H9 (cell line): ENCODE results near the gene LTA4H. TPM values are rescaled to one million over a fixed set of nuclear protein-coding genes. Genes with fewer than 3 reads are reported as not detected.

ENCODE experiments used
- DNase-seq: peaks from one replicate; pipeline ENCODE4 v3.0.0-alpha.2; 2017
- H2AFZ ChIP-seq: one replicate; pipeline ENCODE4 v1.6.1; 2013; ENCODE audit warnings: mild to moderate bottlenecking, low read length, control low read depth, moderate library complexity
- H2AK5ac ChIP-seq: 2 replicates; pipeline ENCODE4 v1.6.1; 2013; ENCODE audit warnings: low read length, control low read depth, mixed read lengths; ENCODE audit not compliant: insufficient read length
- H2BK120ac ChIP-seq: one replicate; pipeline ENCODE4 v1.6.1; 2013; ENCODE audit warnings: low read depth, mild to moderate bottlenecking, low read length, control low read depth, inconsistent platforms; ENCODE audit not compliant: poor library complexity, severe bottlenecking
- H2BK12ac ChIP-seq: 2 replicates; pipeline ENCODE4 v1.6.1; 2013; ENCODE audit warnings: low read length, control low read depth, mixed read lengths, low read depth; ENCODE audit not compliant: insufficient read length
- H2BK15ac ChIP-seq: 2 replicates; pipeline ENCODE4 v1.6.1; 2013; ENCODE audit warnings: low read depth, low read length, control low read depth
- H2BK20ac ChIP-seq: one replicate; pipeline ENCODE4 v1.6.1; 2013; ENCODE audit warnings: low read depth, mild to moderate bottlenecking, low read length, control low read depth, inconsistent platforms; ENCODE audit not compliant: poor library complexity, severe bottlenecking
- H2BK5ac ChIP-seq: 2 replicates; pipeline ENCODE4 v1.6.1; 2013; ENCODE audit warnings: low read length, control low read depth, mixed read lengths; ENCODE audit not compliant: insufficient read length
- H3K14ac ChIP-seq: 2 replicates; pipeline ENCODE4 v1.6.1; 2013; ENCODE audit warnings: low read length, control low read depth; ENCODE audit not compliant: insufficient read depth
- H3K18ac ChIP-seq: 2 replicates; pipeline ENCODE4 v1.6.1; 2013; ENCODE audit warnings: low read depth, mild to moderate bottlenecking, mixed read lengths, low read length, control low read depth; ENCODE audit not compliant: insufficient read length
- H3K23ac ChIP-seq: 2 replicates; pipeline ENCODE4 v1.6.1; 2013; ENCODE audit warnings: low read length, control low read depth, mixed read lengths, low read depth; ENCODE audit not compliant: insufficient read length
- H3K23me2 ChIP-seq: 2 replicates; pipeline ENCODE4 v1.6.1; 2013; ENCODE audit warnings: low read depth, mild to moderate bottlenecking, mixed read lengths, low read length, control low read depth; ENCODE audit not compliant: insufficient read length, poor library complexity, severe bottlenecking
- H3K27ac ChIP-seq: 2 replicates; pipeline ENCODE4 v1.5.1; 2013; ENCODE audit warnings: low read length, control low read depth, mixed read lengths, low read depth; ENCODE audit not compliant: insufficient read length
- H3K27me3 ChIP-seq: 2 replicates; pipeline ENCODE4 v1.6.1; 2013; ENCODE audit warnings: low read length, control low read depth, inconsistent platforms; ENCODE audit not compliant: insufficient read depth
- H3K4ac ChIP-seq: 2 replicates; pipeline ENCODE4 v1.6.1; 2013; ENCODE audit warnings: low read depth, mild to moderate bottlenecking, control low read depth, inconsistent platforms, low read length, moderate library complexity
- H3K4me1 ChIP-seq: 2 replicates; pipeline ENCODE4 v1.6.1; 2013; ENCODE audit warnings: low read length, control low read depth, inconsistent platforms; ENCODE audit not compliant: insufficient read depth
- H3K4me2 ChIP-seq: 2 replicates; pipeline ENCODE4 v1.6.1; 2013; ENCODE audit warnings: low read length, control low read depth, mixed read lengths; ENCODE audit not compliant: insufficient read length, insufficient read depth
- H3K56ac ChIP-seq: 2 replicates; pipeline ENCODE4 v1.6.1; 2013; ENCODE audit warnings: low read depth, mild to moderate bottlenecking, mixed read lengths, low read length, control low read depth; ENCODE audit not compliant: insufficient read length
- H3K79me1 ChIP-seq: 2 replicates; pipeline ENCODE4 v1.6.1; 2013; ENCODE audit warnings: low read depth, mild to moderate bottlenecking, moderate library complexity, low read length, control low read depth, inconsistent platforms; ENCODE audit not compliant: insufficient read depth, poor library complexity, severe bottlenecking
- H3K79me2 ChIP-seq: 2 replicates; pipeline ENCODE4 v1.6.1; 2013; ENCODE audit warnings: low read length, control low read depth, inconsistent platforms; ENCODE audit not compliant: insufficient read depth
- H3K9ac ChIP-seq: 2 replicates; pipeline ENCODE4 v1.6.1; 2013; ENCODE audit warnings: low read length, control low read depth, mixed read lengths; ENCODE audit not compliant: insufficient read length; ENCODE audit errors: extremely low read depth
- H3K9me3 ChIP-seq: one replicate; pipeline ENCODE4 v1.6.1; 2013; ENCODE audit warnings: low read depth, low read length, inconsistent platforms; ENCODE audit not compliant: control insufficient read depth
- H3T11ph ChIP-seq: one replicate; pipeline ENCODE4 v1.6.1; 2013; ENCODE audit warnings: mild to moderate bottlenecking, low read length, control low read depth, inconsistent platforms
- H4K20me1 ChIP-seq: one replicate; pipeline ENCODE4 v1.6.1; 2013; ENCODE audit not compliant: control insufficient read depth, insufficient read length, insufficient read depth
- H4K5ac ChIP-seq: 2 replicates; pipeline ENCODE4 v1.6.1; 2013; ENCODE audit warnings: low read depth, mild to moderate bottlenecking, mixed read lengths, low read length, control low read depth; ENCODE audit not compliant: insufficient read length
- H4K8ac ChIP-seq: replicated peaks from 2 replicates; pipeline ENCODE4 v1.6.1; 2013; ENCODE audit warnings: low read length, control low read depth, mixed read lengths, low read depth; ENCODE audit not compliant: insufficient read length
- H4K91ac ChIP-seq: 2 replicates; pipeline ENCODE4 v1.6.1; 2013; ENCODE audit warnings: low read depth, mild to moderate bottlenecking, moderate library complexity, mixed read lengths, low read length, control low read depth; ENCODE audit not compliant: insufficient read length
- H3K27ac Mint-ChIP-seq, 3 experiments: 2 replicates in 2 of 3; 3 replicates in 1 of 3; pipeline ENCODE4 v1.8.0; 2020 to 2021; ENCODE audit warnings: mixed read lengths in 3 of 3, mild to moderate bottlenecking in 1 of 3, moderate library complexity in 1 of 3
- H3K27me3 Mint-ChIP-seq: 2 replicates; pipeline ENCODE4 v1.8.0; 2021; ENCODE audit warnings: low read depth, mild to moderate bottlenecking, moderate library complexity, mixed read lengths
- H3K36me3 Mint-ChIP-seq, 3 experiments: 2 replicates in 2 of 3; 3 replicates in 1 of 3; pipeline ENCODE4 v1.8.0; 2020 to 2021; ENCODE audit warnings: low read depth in 3 of 3, mixed read lengths in 3 of 3; ENCODE audit not compliant: insufficient read depth in 1 of 3
- H3K4me1 Mint-ChIP-seq, 2 experiments: 2 replicates each; pipeline ENCODE4 v1.8.0; 2020; ENCODE audit warnings: mixed read lengths in 2 of 2
- H3K4me3 Mint-ChIP-seq, 2 experiments: 2 replicates in 1 of 2; 3 replicates in 1 of 2; pipeline ENCODE4 v1.8.0; 2020 to 2021; ENCODE audit warnings: mild to moderate bottlenecking in 2 of 2, mixed read lengths in 2 of 2, moderate library complexity in 1 of 2
- H3K9me3 Mint-ChIP-seq, 2 experiments: 2 replicates in 1 of 2; 3 replicates in 1 of 2; pipeline ENCODE4 v1.8.0; 2020; ENCODE audit warnings: mild to moderate bottlenecking in 2 of 2, mixed read lengths in 2 of 2, moderate library complexity in 1 of 2
- CTCF ChIP-seq: fragments of 200-600 bp; sonication (generic); conservative IDR thresholded peaks from 3 replicates; pipeline ENCODE4 v1.8.0; 2021; ENCODE audit warnings: antibody characterized with exemption, mild to moderate bottlenecking
- WGBS: extraction: QIAGEN DNeasy Blood & Tissue Kit; methylation state at CpG from one replicate; pipeline ENCODE4 v1.1.7; 2013; ENCODE audit warnings: missing lambda C conversion rate, low lambda C conversion rate, mixed read lengths; ENCODE audit not compliant: insufficient read length; ENCODE audit errors: extremely low coverage; 5-methylcytosine and 5-hydroxymethylcytosine counted together
- total RNA-seq: library from RNA; stranded (reverse); gene quantifications from 2 replicates; pipeline ENCODE4 v1.2.1, GENCODE V29; 2021

Gene LTA4H
- total RNA-seq, 1 experiment from 2014 or later: 144 TPM

- Histone ChIP-seq H2AFZ (no peak overlapping the region), H2BK20ac (no peak overlapping the region), H2BK12ac (no peak overlapping the region), H4K8ac (no peak overlapping the region), H3K9ac (no peak overlapping the region), H3K4me2 (no peak overlapping the region), H3K18ac (no peak overlapping the region), H3K4ac (no peak overlapping the region), H3K27ac (no peak overlapping the region), H2BK15ac (no peak overlapping the region), H3K23ac (no peak overlapping the region), H2BK120ac (no peak overlapping the region), H4K20me1 (no peaks in the 10 kb centered on the region), H3K79me1 (no peaks in the 10 kb centered on the region), H3K79me2 (no peaks in the 10 kb centered on the region), H4K5ac (no peak overlapping the region), H3K56ac (no peak overlapping the region), H4K91ac (no peak overlapping the region), H2BK5ac (no peak overlapping the region), H2AK5ac (no peak overlapping the region), H3K23me2 (no peaks in the 10 kb centered on the region), H3K4me1 (no peaks in the 10 kb centered on the region), H3K14ac (no peak overlapping the region), H3T11ph (no peak overlapping the region), H3K27me3 (no peaks in the 10 kb centered on the region), H3K9me3 (no peaks in the 10 kb centered on the region)
- no peak for TF ChIP-seq CTCF
- DNase-seq: no peak
- Mint-ChIP-seq H3K4me1 (no peaks in the 10 kb centered on the region), H3K9me3 (no peaks in the 10 kb centered on the region), H3K27ac (no peak overlapping the region), H3K27me3 (no peaks in the 10 kb centered on the region), H3K36me3 (peaks cover 31 to 65% (median 64%) of the 10 kb centered on the region in 3 experiments; a peak in 6 of 7 replicates), H3K4me3 (no peak overlapping the region)
- WGBS: no CpG with 5 or more reads among the region's 1 CpG
These were observed 27.7 kb downstream of the LTA4H start for GRCh38 chr12:96007729-96008128.
